Spleen (tissue), 11 donors: ENCODE results near the gene IMP4. TPM values are rescaled to one million over a fixed set of nuclear protein-coding genes. Genes with fewer than 3 reads are reported as not detected.
"Not testable (repeated sequence)": the region's sequence is repeated elsewhere in the genome, so short reads cannot be mapped to it uniquely, and the experiment has no call there.

ENCODE experiments used
- DNase-seq: peaks from one replicate; pipeline ENCODE4 v3.0.0-alpha.2; 2020
- H3K27ac ChIP-seq, 8 donors: fragments of 200-600 bp; sonication (generic) in 7 of 8; 1 replicate in 4 of 8; 2 replicates in 4 of 8; pipeline versions ENCODE4 v1.5.0 to v1.8.0; 2016 to 2021; ENCODE audit warnings: inconsistent platforms in 4 of 8, mild to moderate bottlenecking in 4 of 8, moderate library complexity in 1 of 8
- H3K27me3 ChIP-seq, 7 donors: fragments of 200-600 bp; sonication (generic) in 6 of 7; replicated peaks in 1 of 7; 1 replicate in 4 of 7; 2 replicates in 3 of 7; pipeline versions ENCODE4 v1.5.0 to v1.8.0; 2016 to 2021; ENCODE audit warnings: inconsistent platforms in 3 of 7, mild to moderate bottlenecking in 1 of 7
- H3K36me3 ChIP-seq, 6 donors: fragments of 200-600 bp; sonication (generic) in 5 of 6; 1 replicate in 4 of 6; 2 replicates in 2 of 6; pipeline versions ENCODE4 v1.5.0 to v1.8.0; 2016 to 2021; ENCODE audit warnings: inconsistent platforms in 2 of 6
- H3K4me1 ChIP-seq, 6 donors: fragments of 200-600 bp; sonication (generic) in 5 of 6; 1 replicate in 3 of 6; 2 replicates in 3 of 6; pipeline versions ENCODE4 v1.5.0 to v1.8.0; 2016 to 2021; ENCODE audit warnings: inconsistent platforms in 3 of 6
- H3K4me3 ChIP-seq, 8 donors: fragments of 200-600 bp; sonication (generic) in 7 of 8; 1 replicate in 4 of 8; 2 replicates in 4 of 8; pipeline versions ENCODE4 v1.5.0 to v1.8.0; 2016 to 2021; ENCODE audit warnings: inconsistent platforms in 4 of 8, mild to moderate bottlenecking in 4 of 8, moderate library complexity in 2 of 8
- H3K9me3 ChIP-seq, 8 donors: fragments of 200-600 bp; sonication (generic) in 7 of 8; 1 replicate in 4 of 8; 2 replicates in 4 of 8; pipeline versions ENCODE4 v1.5.0 to v1.8.0; 2016 to 2021; ENCODE audit warnings: inconsistent platforms in 4 of 8
- POLR2A ChIP-seq, 3 donors: fragments of 450-650 bp; IDR thresholded peaks; one replicate each; pipeline ENCODE4 v1.5.1; 2017; ENCODE audit warnings: antibody characterized with exemption in 3 of 3, mild to moderate bottlenecking in 1 of 3
- POLR2AphosphoS5 ChIP-seq, 3 donors: sonication (generic); formaldehyde crosslinking; IDR thresholded peaks; one replicate each; pipeline ENCODE4 v1.5.1; 2017; ENCODE audit warnings: antibody characterized with exemption in 3 of 3
- WGBS, 5 donors: extraction: QIAGEN DNeasy Blood & Tissue Kit in 3 of 5; methylation state at CpG; one replicate each; pipeline versions ENCODE4 v1.1.5 to v1.1.7; 2013 to 2018; 5-methylcytosine and 5-hydroxymethylcytosine counted together
- intact Hi-C: fragments of 100-400 bp; cut with DNase I; formaldehyde crosslinking; loops from one replicate; pipeline ENCODE4 v1.15.0; 2023; ENCODE audit warnings: low total_unique reads
- polyA plus RNA-seq, 3 donors: library from polyadenylated mRNA; stranded (reverse); fragments of 200-250 nt; gene quantifications; one replicate each; pipeline ENCODE4 v1.2.1, GENCODE V29; 2013
- total RNA-seq, 7 donors: library from RNA; depleted of rRNA in 3 of 7; stranded (reverse); fragments of >200 nt in 3 of 7; fragmentation: NEBNext Ultra II Directional in 4 of 7; extraction: Animal tissue kit (Norgen Biotek cat#: 25700) in 4 of 7; gene quantifications; one replicate each; pipeline versions ENCODE4 v1.1.0 to v1.2.1, GENCODE V29; 2016 to 2021
- TF ChIP-seq, protein P1 (sequence below), 11 experiments: fragments of 200-600 bp in 7 of 11; fragments of 450-650 bp in 4 of 11; sonication (generic) in 4 of 11; IDR thresholded peaks in 8 of 11; conservative IDR thresholded peaks in 3 of 11; 1 replicate in 7 of 11; 2 replicates in 4 of 11; pipeline versions ENCODE4 v1.4.0 to v1.8.0; 2016 to 2021; ENCODE audit warnings: antibody characterized with exemption in 11 of 11, inconsistent platforms in 4 of 11, mild to moderate bottlenecking in 1 of 11
- donor health status: healthy with polysubstance abuse.
- donor health status: DM: no; HTN: no; CAD: no; lungs with moderate emphysema.
- donor health status: DM: no; HTN: no; CAD: no.
- donor health status: Bipolar disorder and iron deficiency.
- donor health status: healthy.
- donor health status: DM: no; HTN: no; CAD: no.
- donor health status: DM: yes; HTN: yes; CAD: no.

The IMP4 gene
- total and polyA plus RNA-seq, 10 donors = 50.2 to 85.0 (median 66.7) TPM

- DNase-seq = peak; percentile 91
- TF ChIP-seq, protein P1, sequence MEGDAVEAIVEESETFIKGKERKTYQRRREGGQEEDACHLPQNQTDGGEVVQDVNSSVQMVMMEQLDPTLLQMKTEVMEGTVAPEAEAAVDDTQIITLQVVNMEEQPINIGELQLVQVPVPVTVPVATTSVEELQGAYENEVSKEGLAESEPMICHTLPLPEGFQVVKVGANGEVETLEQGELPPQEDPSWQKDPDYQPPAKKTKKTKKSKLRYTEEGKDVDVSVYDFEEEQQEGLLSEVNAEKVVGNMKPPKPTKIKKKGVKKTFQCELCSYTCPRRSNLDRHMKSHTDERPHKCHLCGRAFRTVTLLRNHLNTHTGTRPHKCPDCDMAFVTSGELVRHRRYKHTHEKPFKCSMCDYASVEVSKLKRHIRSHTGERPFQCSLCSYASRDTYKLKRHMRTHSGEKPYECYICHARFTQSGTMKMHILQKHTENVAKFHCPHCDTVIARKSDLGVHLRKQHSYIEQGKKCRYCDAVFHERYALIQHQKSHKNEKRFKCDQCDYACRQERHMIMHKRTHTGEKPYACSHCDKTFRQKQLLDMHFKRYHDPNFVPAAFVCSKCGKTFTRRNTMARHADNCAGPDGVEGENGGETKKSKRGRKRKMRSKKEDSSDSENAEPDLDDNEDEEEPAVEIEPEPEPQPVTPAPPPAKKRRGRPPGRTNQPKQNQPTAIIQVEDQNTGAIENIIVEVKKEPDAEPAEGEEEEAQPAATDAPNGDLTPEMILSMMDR (IDR thresholded peaks at IDR 0.05 in 8 of 11, conservative IDR thresholded peaks at IDR 0.05 in 3 of 11) = peak; percentile 62 to 93 (median 88)
- TF ChIP-seq POLR2AphosphoS5 (IDR thresholded peaks at IDR 0.05) (peak in 1 of 3 donors; percentile 24), POLR2A (IDR thresholded peaks at IDR 0.05) (no peak)
- WGBS, 5 donors = 19 to 29% (median 24%) methylated on average over 27 to 29 of the region's 29 CpGs
- intact Hi-C loops = loop anchor here (10.0 kb wide), 1 partner anchor 148 kb away; the partner anchor contains the start of genes MZT2B and SMPD4
- Histone ChIP-seq H3K4me1 (peaks cover 0 to 16% (median 8%) of the 10 kb centered on the region in 6 donors), H3K9me3 (peaks cover 0 to 8% (median 0%) of the 10 kb centered on the region in 8 donors), H3K4me3 (peak overlapping the region in 1 of 8 donors; percentile 42), H3K27me3 (peaks cover 0 to 40% (median 4%) of the 10 kb centered on the region in 7 donors), H3K27ac (no peak overlapping the region), H3K36me3 (peaks cover 0 to 2% (median 0%) of the 10 kb centered on the region in 6 donors)
Observed at GRCh38 chr2:130332271-130333073, 10.2 kb upstream of the IMP4 start.

DNA sequence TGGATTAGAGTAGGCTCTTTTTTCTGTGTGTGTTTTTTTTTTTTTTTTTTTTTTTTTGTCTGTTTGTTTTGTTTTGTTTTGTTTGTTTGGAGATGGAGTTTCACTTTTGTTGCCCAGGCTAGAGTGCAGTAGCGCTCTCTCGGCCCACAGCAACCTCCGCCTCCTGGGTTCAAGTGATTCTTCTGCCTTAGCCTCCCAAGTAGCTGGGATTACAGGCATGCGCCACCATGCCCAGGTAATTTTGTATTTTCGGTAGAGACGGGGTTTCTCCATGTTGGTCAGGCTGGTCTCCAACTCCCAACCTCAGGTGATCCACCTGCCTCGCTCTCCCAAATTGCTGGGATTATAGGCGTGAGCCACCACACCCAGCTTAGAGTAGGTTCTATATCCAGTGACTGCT lies 9.4 kb upstream of the IMP4 start:
- H3K4me1 ChIP-seq = peaks cover 0 to 17% (median 8%) of the 10 kb centered on the region in 6 donors
- not testable (repeated sequence) for H3K9me3 ChIP-seq, H3K27ac ChIP-seq, H3K36me3 ChIP-seq, H3K4me3 ChIP-seq, DNase-seq
- 86 to 91% (median 89%) methylated on average over 8 of the region's 8 CpGs for WGBS, 5 donors
- H3K27me3 ChIP-seq = peaks cover 0 to 33% (median 0%) of the 10 kb centered on the region in 7 donors
- intact Hi-C loops = loop anchor here (10.0 kb wide), 1 partner anchor 148 kb away; the partner anchor contains the start of genes MZT2B and SMPD4

DNA sequence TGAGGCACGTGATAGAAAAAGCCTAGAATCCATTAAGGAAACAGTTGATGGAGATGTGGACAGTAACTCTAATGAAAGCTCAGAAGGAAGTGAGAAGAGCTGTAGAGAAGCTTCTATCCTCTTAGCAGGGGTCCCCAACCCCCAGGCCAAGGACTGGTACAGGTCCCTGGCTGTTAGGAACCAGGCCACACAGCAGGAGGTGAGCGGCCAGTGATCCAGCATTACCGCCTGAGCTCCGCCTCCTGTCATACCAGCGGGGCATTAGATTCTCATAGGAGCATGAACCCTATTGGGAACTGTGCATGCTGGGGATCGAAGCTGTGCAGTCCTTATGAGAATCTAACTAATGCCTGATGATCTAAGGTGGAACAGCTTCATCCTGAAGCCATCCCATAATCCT lies 8.7 kb upstream of the IMP4 start:
- no peak for DNase-seq
- Histone ChIP-seq H3K9me3 (peaks cover 0 to 8% (median 0%) of the 10 kb centered on the region in 8 donors), H3K4me3 (no peak overlapping the region), H3K27me3 (peaks cover 0 to 26% (median 0%) of the 10 kb centered on the region in 7 donors), H3K36me3 (peaks cover 0 to 17% (median 10%) of the 10 kb centered on the region in 6 donors), H3K27ac (no peak overlapping the region), H3K4me1 (peaks cover 0 to 18% (median 8%) of the 10 kb centered on the region in 6 donors)
- intact Hi-C loops = loop anchor here (10.0 kb wide), 1 partner anchor 149 kb away; the partner anchor contains the start of genes MZT2B and SMPD4
- TF ChIP-seq POLR2A (IDR thresholded peaks at IDR 0.05) (no peak), POLR2AphosphoS5 (IDR thresholded peaks at IDR 0.05) (no peak)
- TF ChIP-seq, protein P1 (IDR thresholded peaks at IDR 0.05 in 8 of 11, conservative IDR thresholded peaks at IDR 0.05 in 3 of 11) = no peak
- 76 to 85% (median 83%) methylated on average over 6 of the region's 6 CpGs for WGBS, 5 donors

- H3K27me3 ChIP-seq = peaks cover 0 to 25% (median 0%) of the 10 kb centered on the region in 7 donors
- H3K27ac ChIP-seq = no peak overlapping the region
- H3K4me3 ChIP-seq = no peak overlapping the region
- H3K4me1 ChIP-seq = peaks cover 0 to 30% (median 11%) of the 10 kb centered on the region in 6 donors
- TF ChIP-seq, protein P1 (IDR thresholded peaks at IDR 0.05 in 8 of 11, conservative IDR thresholded peaks at IDR 0.05 in 3 of 11) = no peak
- TF ChIP-seq POLR2A (IDR thresholded peaks at IDR 0.05) = no peak
- no peak for TF ChIP-seq POLR2AphosphoS5 (IDR thresholded peaks at IDR 0.05)
- H3K9me3 ChIP-seq = peaks cover 0 to 8% (median 0%) of the 10 kb centered on the region in 8 donors
- DNase-seq = no peak
- intact Hi-C loops = loop anchor here (10.0 kb wide), 1 partner anchor 150 kb away; the partner anchor contains the start of genes MZT2B and SMPD4
- H3K36me3 ChIP-seq = peaks cover 0 to 29% (median 19%) of the 10 kb centered on the region in 6 donors
Observed at GRCh38 chr2:130335226-130335625, 7.5 kb upstream of the IMP4 start.
